ENCODE measurements around the gene LAP3. TPM values are rescaled to one million over a fixed set of nuclear protein-coding genes. Genes with fewer than 3 reads are reported as not detected.

Gene LAP3
- total RNA-seq, 1 donor, result 128 TPM

- Histone ChIP-seq H3K9me3 (ENCODE audit: low read depth, low read length) (no peaks in the 10 kb centered on the region), H3K27ac (ENCODE audit: low read depth, low read length) (no peak overlapping the region), H3K4me2 (ENCODE audit: insufficient read depth, low read length) (no peak overlapping the region), H3K36me3 (ENCODE audit: insufficient read depth, low read length) (no peaks in the 10 kb centered on the region), H3K4me1 (ENCODE audit: insufficient read depth, low read length) (peaks cover 7% of the 10 kb centered on the region), H3K27me3 (ENCODE audit: insufficient read depth, low read length) (peaks cover 14% of the 10 kb centered on the region), H2AFZ (ENCODE audit: low read length) (no peak overlapping the region), H4K20me1 (ENCODE audit: insufficient read depth, low read length) (no peaks in the 10 kb centered on the region), H3K79me2 (ENCODE audit: insufficient read depth, low read length) (no peaks in the 10 kb centered on the region), H3K4me3 (ENCODE audit: insufficient read depth, low read length) (no peak overlapping the region)
- no peak for DNase-seq (ENCODE audit: insufficient read length, low spot score, missing footprints)
- TF ChIP-seq CTCF (IDR thresholded peaks at IDR 0.05; ENCODE audit: extremely low read depth, low read depth, low read length), result no peak
These were observed 19.1 kb upstream of the LAP3 start for GRCh38 chr4:17557880-17558279.

DNA sequence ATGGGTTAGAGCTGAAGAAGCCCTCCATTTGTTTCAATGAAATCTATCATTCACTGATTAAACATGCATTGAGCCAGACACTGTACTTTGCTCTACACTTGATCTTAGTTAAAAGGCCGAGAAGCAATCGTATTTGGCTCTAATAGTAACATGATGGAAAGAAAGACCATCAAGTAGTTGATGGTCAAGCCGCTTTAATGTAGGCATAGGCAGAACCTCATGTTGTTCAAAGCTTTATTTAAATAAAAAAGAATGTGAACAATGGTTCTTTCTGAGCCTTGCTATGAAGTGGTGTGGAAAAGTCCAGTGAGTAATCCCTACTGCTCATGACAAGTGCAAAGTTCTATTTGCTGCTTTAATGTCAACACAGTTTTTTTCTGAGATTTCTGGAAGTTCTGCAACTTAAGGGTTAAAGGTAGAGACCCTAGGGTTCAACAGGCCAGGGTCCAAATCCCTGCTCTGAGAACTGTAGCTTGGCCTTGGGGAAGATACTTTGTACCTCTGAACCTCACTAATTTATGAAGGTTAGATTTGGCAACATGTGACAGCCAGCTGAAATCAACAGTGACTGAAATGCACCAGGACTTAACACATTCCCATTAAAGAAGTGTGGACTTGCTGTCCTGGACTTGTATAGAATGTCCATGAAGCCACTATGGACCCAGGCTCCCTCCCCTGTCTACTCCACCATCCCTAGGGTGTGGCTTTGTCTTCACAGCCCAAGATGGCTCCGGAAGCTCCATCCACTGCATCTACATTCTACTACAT is 17.9 kb upstream of the LAP3 start:
- no peak for TF ChIP-seq CTCF (IDR thresholded peaks at IDR 0.05; ENCODE audit: extremely low read depth, low read depth, low read length)
- no peaks in the 10 kb centered on the region for H4K20me1 ChIP-seq (ENCODE audit: insufficient read depth, low read length)
- no peaks in the 10 kb centered on the region for H3K79me2 ChIP-seq (ENCODE audit: insufficient read depth, low read length)
- no peak overlapping the region for H3K27ac ChIP-seq (ENCODE audit: low read depth, low read length)
- no peaks in the 10 kb centered on the region for H3K36me3 ChIP-seq (ENCODE audit: insufficient read depth, low read length)
- no peak overlapping the region for H3K4me2 ChIP-seq (ENCODE audit: insufficient read depth, low read length)
- H3K27me3 ChIP-seq (ENCODE audit: insufficient read depth, low read length), result peaks cover 14% of the 10 kb centered on the region
- no peaks in the 10 kb centered on the region for H3K9me3 ChIP-seq (ENCODE audit: low read depth, low read length)
- no peak overlapping the region for H3K4me3 ChIP-seq (ENCODE audit: insufficient read depth, low read length)
- DNase-seq (ENCODE audit: insufficient read length, low spot score, missing footprints), result no peak
- H2AFZ ChIP-seq (ENCODE audit: low read length), result no peak overlapping the region
- peaks cover 7% of the 10 kb centered on the region for H3K4me1 ChIP-seq (ENCODE audit: insufficient read depth, low read length)

- no peaks in the 10 kb centered on the region for H3K9me3 ChIP-seq (ENCODE audit: low read depth, low read length)
These were observed 17.3 kb upstream of the LAP3 start for GRCh38 chr4:17559709-17560048.

More at GRCh38 chr4:17559709-17560048, 17.3 kb upstream of the LAP3 start:
- no peak for TF ChIP-seq CTCF (IDR thresholded peaks at IDR 0.05; ENCODE audit: extremely low read depth, low read depth, low read length)
- Histone ChIP-seq H4K20me1 (ENCODE audit: insufficient read depth, low read length) (no peaks in the 10 kb centered on the region), H2AFZ (ENCODE audit: low read length) (no peak overlapping the region), H3K4me2 (ENCODE audit: insufficient read depth, low read length) (no peak overlapping the region), H3K79me2 (ENCODE audit: insufficient read depth, low read length) (no peaks in the 10 kb centered on the region), H3K4me3 (ENCODE audit: insufficient read depth, low read length) (no peak overlapping the region), H3K27me3 (ENCODE audit: insufficient read depth, low read length) (peaks cover 14% of the 10 kb centered on the region), H3K4me1 (ENCODE audit: insufficient read depth, low read length) (peaks cover 7% of the 10 kb centered on the region), H3K36me3 (ENCODE audit: insufficient read depth, low read length) (no peaks in the 10 kb centered on the region), H3K27ac (ENCODE audit: low read depth, low read length) (no peak overlapping the region)
- no peak for DNase-seq (ENCODE audit: insufficient read length, low spot score, missing footprints)
